Measurements from ENCODE around the gene UBE2QL1.
"Not testable (repeated sequence)": the region's sequence is repeated elsewhere in the genome, so short reads cannot be mapped to it uniquely, and the experiment has no call there.

The UBE2QL1 gene

DNA sequence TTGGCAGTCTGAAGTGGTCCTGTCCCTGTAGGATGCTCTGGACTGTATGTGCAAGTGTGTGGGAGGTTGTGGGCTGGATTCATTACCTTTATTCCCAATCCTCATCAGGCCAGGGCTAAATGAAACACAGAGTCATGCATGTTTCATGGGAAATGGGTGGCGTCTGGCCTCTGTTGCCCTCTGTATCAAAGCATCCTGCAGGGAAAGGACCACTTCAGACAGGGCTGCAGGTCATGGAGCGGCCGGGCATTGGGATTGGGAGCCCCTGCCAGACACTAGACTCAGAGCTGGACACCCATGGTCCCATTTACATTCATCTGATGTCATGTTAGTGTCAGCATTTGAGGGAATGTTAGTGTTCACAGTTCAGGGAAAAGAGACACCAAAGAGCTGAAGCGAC lies 53.8 kb downstream of the UBE2QL1 start:
- no peak for DNase-seq

DNA sequence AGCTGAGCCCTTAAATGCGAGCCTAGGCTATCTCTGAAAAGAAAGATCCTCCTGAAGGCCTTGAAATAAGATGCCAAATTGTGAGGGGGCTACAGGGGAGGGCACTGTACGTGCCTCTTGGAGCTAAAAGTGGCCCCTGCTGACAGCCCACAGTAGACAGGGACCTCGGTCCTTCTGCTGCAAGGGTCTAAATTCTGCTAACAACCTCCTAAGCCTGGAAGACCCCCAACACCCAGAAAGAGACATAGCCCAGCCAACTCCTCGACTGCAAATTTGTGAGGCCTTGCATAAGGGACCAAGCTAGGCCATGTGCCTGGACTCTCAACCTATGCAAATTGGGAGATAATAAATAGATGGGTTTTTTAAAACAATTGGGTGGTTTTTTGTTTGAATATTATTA lies 54.7 kb downstream of the UBE2QL1 start:
- DNase-seq: no peak

DNA sequence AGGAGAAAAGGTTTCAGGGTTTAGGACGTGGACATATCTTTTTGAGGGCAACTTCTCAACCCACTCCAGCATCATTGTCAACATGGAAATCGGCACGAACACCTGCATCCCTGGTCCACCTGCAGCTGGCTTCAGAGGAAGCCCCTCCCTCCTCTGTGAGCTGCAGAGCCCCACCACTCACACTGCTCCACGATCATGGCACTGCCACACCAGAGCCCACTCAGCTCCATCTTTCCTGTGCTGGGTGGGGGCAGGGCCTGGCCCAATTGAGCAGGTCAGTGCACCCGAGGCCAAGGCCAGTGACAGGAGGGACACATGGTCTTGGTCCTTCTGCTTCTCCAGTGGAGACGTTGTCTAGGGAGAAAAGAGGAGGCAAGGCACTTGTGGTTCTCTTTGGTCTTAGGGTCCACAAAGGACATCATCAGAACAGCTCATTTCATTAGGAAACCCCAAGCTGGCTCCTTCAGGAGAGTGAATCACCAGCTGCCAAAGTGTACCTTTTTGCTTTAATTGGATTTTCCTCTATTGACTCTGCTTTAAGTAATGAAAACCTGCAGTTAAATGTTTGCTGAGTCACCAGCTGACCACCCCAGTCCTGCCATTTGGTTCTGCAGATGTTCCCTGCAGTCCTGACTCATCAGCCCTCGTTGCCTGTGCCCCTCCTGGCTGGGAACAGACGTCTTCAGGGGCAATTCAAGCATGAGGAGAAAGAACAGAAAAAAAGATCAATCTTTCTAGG lies 56.2 kb downstream of the UBE2QL1 start:
- DNase-seq: no peak

DNA sequence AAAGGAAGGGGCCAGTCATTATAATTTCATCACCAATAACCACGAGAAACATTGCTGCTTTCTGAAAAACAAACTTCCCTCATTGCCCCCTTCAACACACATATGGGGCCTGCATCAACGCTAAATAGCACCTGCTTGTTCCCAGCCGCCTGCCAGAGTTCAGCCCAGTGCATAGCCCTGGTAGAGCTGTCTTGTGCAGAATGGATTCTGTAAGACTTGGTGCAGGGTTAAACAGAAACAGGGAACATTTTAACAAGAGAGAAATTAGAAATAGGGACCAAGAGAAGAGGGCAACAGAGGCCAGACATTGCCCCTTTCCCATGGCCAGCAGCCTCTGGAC lies 56.7 kb downstream of the UBE2QL1 start:
- DNase-seq: no peak

DNA sequence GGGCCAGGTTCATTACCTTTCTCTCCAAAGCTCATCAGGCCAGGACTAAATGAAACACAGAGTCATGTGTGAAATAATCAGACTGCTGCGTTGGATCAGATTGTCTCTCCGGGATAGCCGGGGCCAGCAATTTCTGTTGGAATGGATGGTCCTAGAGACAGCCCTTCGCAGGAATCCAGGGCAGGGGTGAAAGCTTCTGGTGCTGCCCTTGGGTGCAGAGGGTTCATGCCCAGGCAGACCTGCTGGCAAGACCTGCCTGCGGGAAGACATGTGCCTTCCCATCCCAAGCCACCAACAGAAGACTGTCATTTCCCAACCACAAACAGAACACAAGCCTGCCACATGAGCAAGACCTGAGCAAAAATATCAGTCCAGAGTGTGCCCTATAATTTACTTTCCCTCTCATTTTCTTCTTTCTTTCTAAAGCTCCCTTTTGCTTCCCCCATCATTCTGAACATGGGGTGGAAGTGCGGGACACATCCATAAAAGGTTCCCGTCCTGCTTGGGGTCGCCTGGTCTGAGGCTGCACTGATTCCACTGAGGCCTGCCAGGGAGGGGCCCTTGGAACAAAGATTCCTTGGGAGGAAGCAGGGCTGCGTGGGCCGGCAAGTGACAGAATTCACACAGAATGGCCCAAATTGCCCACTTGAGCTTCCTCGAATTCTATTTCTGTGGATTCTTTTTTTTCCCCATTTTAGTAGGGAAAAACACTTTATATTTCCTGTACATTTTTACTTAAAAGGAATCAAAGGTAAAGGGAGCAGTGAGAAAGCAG lies 57.3 kb downstream of the UBE2QL1 start:
- no peak for DNase-seq

DNA sequence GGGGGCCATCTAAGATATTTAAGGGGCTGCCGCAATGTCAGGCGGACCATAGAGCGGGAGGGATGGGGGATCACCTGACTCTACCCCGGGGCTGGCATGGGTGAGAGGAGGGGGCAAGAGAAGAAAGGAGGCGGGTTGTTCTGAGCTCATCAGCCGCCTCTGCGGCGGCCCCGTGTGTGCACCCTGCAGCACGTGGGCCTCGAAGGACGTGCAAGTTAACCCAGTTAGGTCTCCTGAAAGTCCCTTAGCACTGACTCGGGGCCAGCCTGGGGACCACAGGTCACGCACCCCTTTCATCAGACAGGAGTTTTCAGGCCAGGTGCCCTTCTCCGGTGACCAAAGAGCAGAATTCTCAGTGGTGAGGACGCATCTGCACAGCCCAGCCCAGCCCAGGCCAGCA lies 58.0 kb downstream of the UBE2QL1 start:
- DNase-seq: no peak

DNA sequence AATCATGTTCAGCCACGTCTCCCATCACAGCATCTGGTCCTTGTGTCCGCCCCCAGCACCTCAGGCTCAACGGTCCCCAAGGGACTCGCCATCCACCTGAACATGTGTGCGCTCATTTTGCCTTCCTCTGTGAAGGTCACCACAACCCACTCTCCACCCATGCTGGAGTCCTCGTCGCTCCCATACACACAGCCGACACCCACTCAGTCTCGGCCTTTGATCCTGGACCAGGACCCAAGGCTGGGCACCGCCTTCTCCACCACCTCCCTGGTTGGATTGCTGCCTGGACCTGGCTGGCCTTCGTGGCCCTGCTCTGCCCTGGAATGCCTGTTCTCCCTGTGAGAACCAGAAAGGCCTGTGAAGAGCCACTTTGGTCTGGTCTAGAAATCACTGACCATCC lies 60.3 kb downstream of the UBE2QL1 start:
- no peak for DNase-seq

DNA sequence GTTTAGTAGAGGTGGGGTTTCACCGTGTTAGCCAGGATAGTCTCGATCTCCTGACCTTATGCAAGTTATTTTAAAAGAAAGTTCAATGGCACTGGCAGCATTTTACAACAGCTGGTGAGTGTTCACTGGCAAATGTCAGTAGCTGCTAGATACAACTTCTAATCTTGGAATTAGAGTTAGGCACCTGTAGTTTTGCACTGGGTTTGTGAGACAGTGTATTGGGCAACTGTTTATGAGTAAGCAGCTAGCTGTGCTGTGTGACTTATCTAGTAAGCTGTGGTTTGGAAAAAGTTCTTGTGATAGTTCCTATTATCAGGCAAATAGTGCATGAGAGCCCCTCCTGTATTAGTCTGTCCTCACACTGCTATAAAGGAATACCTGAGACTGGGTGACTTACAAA lies 61.5 kb downstream of the UBE2QL1 start:
- DNase-seq: no peak

DNA sequence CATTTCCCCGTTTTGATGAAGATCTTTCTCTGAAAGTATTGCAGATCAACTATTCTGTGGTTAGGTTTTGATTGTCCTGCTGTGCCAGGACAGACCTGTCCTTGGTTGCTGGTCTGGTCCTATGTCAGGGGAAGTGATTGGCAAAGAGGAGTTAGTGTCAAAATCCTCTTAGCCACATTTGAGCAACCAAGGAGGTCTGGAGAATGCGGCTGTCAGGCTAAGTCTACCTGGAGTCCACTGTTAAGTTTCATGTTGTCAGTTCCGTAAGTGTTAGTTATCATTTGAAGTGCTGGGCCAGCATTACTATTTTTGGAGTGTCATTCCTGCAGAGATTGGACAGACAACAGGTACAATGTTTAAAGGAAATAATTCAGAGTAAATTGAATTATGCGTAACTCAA lies 62.3 kb downstream of the UBE2QL1 start:
- no peak for DNase-seq

DNA sequence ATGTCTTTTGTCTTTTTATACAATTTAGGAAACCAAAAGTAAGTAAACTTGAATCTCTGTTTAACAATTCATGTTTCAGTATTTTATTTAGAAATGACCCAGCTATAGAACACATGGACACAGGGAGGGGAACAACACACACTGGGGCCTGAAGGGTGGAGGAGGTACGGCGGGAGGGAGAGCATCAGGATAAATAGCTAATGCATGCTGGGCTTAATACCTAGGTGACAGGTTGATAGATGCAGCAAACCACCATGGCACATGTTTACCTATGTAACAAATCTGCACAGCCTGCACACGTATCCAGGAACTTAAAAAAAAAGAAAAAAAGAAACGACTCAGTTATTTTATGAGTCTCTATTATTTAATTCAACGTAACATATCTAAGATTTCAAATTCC lies 67.2 kb downstream of the UBE2QL1 start:
- DNase-seq: not testable (repeated sequence)

DNA sequence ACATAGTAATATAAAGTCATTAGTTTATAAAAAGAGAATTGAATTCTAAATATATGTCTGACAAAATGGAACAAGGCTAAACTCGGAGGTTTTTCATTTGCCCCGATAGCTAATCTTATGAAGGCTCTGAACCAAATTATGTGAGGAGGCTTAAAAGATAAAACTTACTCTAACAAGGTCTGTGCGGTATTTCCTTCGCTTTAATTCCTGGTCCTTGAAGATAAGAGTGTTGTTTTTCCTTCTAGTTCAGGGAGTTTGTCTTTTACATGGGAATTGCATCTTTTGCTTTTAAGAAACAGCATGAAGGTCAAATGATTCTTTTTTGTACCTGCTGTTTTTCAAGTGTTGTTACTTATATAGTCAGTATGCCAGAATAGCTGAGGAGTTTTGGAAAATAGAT lies 68.2 kb downstream of the UBE2QL1 start:
- no peak for DNase-seq

DNA sequence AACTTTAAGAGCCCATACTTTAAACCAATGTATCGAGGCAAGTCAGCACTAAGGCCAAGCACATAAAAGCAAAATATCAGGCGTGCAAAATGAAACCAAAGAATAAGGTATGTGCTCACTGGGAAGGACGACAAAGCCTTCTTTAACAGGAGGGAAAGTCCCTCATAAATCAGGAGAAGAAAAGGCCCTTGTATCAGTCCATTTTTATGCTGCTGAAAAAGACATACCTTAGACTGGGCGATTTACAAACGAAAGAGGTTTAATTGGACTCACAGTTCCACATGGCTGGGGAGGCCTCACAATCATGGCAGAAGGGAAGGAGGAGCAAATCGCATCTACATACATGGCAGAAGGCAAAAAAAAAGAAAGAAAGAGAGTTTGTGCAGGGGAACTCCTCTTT lies 68.9 kb downstream of the UBE2QL1 start:
- no peak for DNase-seq

DNA sequence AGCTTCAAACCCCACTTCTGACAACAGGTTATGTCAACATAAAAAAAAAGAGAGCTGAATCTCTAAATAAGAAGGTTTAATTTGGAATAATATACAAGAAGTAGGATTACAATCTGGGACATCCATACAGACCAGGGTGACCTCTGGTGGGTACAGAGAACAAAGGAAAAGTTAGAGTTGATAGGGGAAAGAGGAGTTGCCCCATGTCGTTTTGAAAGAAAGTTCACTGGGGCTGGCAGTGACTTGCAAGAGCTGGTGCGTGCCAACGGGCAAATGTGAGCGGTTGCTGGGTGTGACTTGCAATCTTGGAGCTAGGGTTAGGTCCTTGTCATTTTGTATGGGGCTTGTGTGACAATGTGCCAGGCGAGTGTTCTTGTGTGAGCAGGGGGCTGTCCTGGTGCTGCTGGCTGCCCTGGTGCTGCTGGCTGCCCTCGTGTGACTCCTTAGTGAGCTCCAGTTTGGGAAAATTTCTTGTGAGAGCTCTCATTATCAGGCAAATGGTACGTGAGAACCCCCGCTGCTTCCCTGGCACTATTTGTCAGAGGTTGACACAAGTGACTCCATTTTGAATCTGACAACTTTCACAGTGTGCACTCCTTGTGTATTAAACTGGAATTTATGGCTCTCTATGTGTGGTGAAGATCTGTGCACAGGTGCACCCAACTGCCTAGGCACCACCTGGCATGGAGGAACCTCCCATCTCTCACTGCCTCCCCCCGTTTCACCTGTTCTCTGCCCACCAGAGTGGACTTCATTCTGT lies 69.8 kb downstream of the UBE2QL1 start:
- DNase-seq: no peak

DNA sequence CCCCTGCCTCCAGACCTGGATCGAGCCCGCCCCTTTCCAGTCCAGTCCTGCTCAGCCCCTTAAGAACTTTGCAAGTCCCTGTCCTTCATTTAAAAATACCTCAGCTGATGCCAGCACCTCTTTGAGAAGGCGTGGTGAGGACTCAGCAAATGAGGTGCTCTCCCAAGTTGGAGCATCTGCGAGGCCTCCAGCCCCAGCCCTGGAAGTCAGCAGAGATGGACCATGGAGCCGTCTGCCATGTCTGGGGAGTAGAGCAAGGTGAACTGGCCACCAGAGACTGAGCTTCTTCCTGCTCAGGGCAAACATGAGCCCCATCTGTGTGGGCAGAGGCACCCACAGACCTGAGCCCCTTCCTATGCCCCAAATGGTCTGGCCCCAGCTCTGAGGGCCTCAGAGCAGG lies 71.5 kb downstream of the UBE2QL1 start:
- no peak for DNase-seq

DNA sequence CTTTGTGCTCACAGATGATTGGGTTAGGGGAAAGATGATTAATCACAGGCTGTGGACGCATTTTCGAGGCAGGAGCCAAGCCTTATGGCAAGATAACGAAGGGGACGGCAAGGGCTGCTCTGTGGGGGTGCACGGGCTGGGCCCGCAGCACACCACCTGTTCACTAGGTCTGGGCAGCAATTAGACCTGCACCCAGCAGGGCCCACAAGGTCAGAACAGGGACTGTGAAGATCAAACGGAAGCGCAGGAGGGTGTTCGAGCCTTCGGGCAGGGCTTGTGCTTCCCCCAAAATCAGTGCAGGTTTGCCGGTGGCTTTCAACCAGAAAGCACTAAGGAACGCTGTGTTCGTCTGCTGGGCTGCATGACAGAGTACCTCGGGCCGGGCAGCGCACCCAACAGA lies 73.7 kb downstream of the UBE2QL1 start:
- DNase-seq: no peak

DNA sequence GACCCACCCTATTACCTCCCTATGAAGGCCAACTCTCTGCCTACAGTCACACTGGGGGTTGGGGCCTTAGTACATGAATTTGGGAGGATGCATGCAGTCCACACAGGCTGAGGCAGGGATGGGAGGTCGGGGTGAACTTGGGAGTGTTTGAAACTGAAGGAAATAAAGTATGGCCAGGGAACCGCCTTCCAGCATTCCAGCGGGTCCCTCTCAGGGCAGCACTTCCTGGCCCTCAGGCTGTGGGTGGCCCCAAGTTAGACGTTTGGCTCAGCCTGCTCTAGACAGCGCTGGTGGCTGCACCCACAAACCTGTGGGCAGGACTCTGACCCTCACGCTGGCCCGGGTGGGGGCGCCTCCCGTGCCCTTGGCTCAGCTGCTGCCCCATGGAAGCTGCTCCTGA lies 74.3 kb downstream of the UBE2QL1 start:
- no peak for DNase-seq

DNA sequence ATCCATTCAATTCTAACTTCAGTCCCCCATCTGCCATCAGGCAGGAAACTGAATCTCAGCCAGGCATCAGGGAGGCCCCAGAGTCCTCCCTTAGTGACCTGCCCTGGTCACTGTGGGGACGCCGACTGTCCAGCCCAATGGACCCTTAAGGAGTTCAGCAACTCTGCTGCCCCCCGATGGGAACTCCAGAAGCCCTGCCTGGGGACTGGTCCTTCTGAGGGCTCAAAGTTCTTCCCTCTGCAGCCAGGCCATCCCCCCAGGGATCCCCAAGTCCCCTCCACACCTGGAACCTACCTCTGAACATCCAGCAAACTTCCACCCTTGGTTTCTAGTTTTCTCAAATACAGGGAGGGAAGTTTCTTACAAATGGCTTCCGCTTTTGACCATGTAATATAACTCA lies 76.8 kb downstream of the UBE2QL1 start:
- no peak for DNase-seq

DNA sequence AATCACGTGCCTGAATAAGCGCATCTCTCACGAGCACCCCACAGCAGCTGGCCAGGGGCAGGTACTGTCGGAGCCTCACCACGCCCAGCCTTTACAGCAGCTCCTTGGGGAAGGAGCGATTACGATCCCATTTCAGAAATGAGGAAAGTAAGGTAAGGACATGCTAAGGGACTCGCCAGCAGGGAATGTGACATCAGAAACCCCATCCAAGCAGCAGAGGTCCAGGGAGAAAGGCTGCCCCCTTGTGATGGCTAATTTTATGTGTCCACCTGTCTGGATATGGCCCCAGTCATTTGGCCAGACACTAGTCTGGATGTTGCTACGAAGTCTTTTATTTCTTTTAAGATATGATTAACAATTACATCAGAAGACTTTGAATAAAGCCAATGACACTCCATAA lies 77.3 kb downstream of the UBE2QL1 start:
- no peak for DNase-seq

DNA sequence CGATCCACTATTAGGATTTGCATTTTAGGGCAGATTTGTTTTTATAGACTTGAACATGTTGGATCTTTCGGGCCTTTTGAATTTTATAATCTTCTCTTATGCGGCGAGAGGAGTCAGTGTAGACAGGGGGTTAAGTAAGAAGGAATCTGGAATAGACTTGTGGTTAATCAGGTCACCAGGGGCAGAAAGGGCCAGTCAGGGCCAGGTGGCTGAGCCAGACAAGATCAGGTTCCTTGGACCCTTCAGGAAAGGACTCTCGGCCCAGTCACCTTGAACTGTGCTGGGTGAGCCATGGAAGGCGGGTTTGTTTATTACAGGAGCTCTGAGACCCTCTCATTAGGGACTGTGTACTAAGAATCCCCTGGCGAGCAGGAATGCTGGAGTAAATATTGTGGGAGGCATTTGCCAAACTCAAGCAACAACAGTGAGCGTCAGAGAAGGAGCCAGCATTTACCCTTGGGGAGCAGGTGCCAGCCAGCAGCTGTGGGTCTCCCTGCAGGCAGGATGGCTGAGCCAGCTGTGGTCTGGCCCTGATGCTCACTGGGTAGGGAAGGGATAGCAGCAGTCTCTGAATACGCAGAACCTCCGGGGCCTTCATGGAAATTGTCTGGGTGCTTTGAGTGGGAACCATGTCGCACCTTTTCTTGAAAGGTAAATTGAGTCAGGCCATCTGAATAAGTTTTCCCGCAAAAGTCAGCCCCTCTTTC lies 79.2 kb downstream of the UBE2QL1 start:
- DNase-seq: no peak

DNA sequence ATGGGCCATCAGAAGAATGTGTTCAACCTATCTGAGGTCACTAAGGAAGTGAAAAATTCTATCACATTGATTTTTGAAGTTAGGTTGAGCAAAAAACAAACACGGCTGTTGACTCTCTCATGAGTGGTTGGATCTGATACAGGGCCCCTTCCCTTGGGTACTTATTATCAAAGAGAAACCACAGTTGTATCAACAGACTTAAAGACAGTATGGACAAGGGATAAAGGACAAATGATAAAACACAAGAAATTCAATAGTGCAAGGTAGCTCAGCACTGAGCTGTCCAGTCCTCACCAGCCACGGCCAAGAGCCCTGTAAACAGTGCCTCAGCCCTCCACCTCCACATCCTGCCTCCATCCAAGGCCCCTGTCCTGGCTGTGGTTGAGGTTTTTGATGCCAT lies 86.9 kb downstream of the UBE2QL1 start:
- no peak for DNase-seq

DNA sequence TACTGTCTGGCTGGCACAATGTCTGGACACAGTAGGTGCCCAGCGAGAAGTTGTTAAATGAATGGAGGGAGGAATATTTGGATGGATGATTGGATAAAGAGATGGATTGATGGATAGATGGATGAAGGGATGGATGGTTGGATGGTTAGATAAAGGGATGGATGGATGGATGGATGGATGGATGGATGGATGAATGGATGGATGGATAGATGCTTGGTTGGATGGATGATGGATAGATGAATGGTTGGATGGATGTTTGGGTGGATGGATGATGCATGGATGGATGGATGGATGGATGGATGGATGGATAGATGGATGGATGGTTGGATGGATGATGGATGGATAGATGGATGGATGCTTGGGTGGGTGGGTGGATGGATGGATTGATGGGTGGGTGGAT lies 90.4 kb downstream of the UBE2QL1 start:
- no peak for DNase-seq

DNA sequence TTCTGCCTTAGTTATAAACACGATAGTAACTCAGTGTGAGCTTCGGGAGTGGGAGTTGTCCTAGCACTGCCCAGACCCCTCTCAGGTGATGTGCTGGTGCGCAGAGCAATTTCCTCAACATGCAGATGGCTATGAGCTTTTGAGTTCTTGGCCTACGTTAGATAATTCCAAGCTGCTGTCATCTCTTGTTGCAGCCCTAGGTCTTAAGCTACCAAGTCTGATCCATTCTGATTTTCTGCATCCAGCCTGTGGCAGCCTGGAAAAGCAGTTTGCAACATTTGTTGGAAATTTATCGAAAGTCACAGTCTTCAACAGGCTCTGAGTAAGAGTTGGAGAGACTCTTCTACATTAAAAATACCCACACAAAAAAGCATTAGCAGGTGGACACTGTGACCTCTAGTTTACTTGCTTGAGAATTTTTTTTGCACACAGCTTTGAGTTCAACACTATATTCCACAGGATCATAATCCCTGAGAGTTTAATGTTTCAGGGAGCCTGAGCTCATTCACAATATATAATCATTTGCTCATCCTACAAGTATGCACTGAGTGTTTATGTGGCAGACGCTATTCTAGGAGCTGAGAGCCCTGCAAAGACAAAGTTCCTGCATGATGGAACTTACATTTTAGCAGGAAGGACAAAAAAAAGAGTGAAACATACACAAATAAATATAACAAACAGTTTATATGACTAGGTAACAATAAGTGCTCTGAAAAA lies 91.6 kb downstream of the UBE2QL1 start:
- no peak for DNase-seq
